CD4-positive, CD25-positive, alpha-beta regulatory T cell (primary cell): ENCODE data around the gene SEC14L1. TPM values are rescaled to one million over a fixed set of nuclear protein-coding genes. Genes with fewer than 3 reads are reported as not detected.
A peak's percentile ranks its signal among the peaks of the same experiment; 100 is the strongest.
"Not testable (repeated sequence)": the region's sequence is repeated elsewhere in the genome, so short reads cannot be mapped to it uniquely, and the experiment has no call there.

Experiments
- ATAC-seq, 2 donors: fragments of 150-1000 bp; cut with Tn5 transposase; one replicate each; pipeline ENCODE4 v1.10.0; 2021; ENCODE audit warnings: low read depth in 2 of 2, moderate number of reproducible peaks in 2 of 2, moderate library complexity in 1 of 2
- DNase-seq, 3 donors: peaks; one replicate each; pipeline versions ENCODE4 v3.0.0 to v3.0.0-alpha.2; 2012 to 2022; ENCODE audit warnings: mixed read lengths in 1 of 3
- H3K27ac ChIP-seq: one replicate; pipeline ENCODE4 v1.7.0; 2013; ENCODE audit warnings: mild to moderate bottlenecking, low read length; ENCODE audit not compliant: insufficient read depth, poor library complexity, severe bottlenecking
- H3K27me3 ChIP-seq: one replicate; pipeline ENCODE4 v1.7.0; 2013; ENCODE audit warnings: low read length; ENCODE audit not compliant: control insufficient read depth, insufficient read depth
- H3K36me3 ChIP-seq: one replicate; pipeline ENCODE4 v1.7.0; 2013; ENCODE audit warnings: mild to moderate bottlenecking, low read length, moderate library complexity; ENCODE audit not compliant: control insufficient read depth, insufficient read depth
- H3K4me1 ChIP-seq: 2 replicates; pipeline ENCODE4 v1.7.0; 2013; ENCODE audit warnings: mild to moderate bottlenecking, low read length; ENCODE audit not compliant: insufficient read depth, control insufficient read depth, poor library complexity, severe bottlenecking
- H3K4me3 ChIP-seq: one replicate; pipeline ENCODE4 v1.7.0; 2013; ENCODE audit warnings: low read depth, mild to moderate bottlenecking, low read length, moderate library complexity
- H3K9me3 ChIP-seq, 2 experiments: 1 replicate in 1 of 2; 2 replicates in 1 of 2; pipeline ENCODE4 v1.7.0; 2013; ENCODE audit warnings: low read length in 2 of 2, mild to moderate bottlenecking in 1 of 2, moderate library complexity in 1 of 2; ENCODE audit not compliant: control insufficient read depth in 2 of 2
- H3K27ac Mint-ChIP-seq, 3 donors: one replicate each; pipeline ENCODE4 v1.8.0; 2020 to 2022; ENCODE audit warnings: mild to moderate bottlenecking in 3 of 3, mixed read lengths in 3 of 3, moderate library complexity in 2 of 3
- H3K27me3 Mint-ChIP-seq: one replicate; pipeline ENCODE4 v1.8.0; 2022; ENCODE audit warnings: mild to moderate bottlenecking, mixed read lengths
- H3K36me3 Mint-ChIP-seq: one replicate; pipeline ENCODE4 v1.8.0; 2020; ENCODE audit warnings: mixed read lengths
- H3K4me1 Mint-ChIP-seq, 4 donors: one replicate each; pipeline ENCODE4 v1.8.0; 2020 to 2022; ENCODE audit warnings: mixed read lengths in 4 of 4, mild to moderate bottlenecking in 1 of 4
- H3K4me3 Mint-ChIP-seq, 4 donors: one replicate each; pipeline ENCODE4 v1.8.0; 2020 to 2022; ENCODE audit warnings: mild to moderate bottlenecking in 4 of 4, mixed read lengths in 4 of 4, moderate library complexity in 3 of 4
- H3K9me3 Mint-ChIP-seq, 7 donors: one replicate each; pipeline ENCODE4 v1.8.0; 2020 to 2022; ENCODE audit warnings: mixed read lengths in 7 of 7, mild to moderate bottlenecking in 3 of 7, moderate library complexity in 2 of 7
- polyA plus RNA-seq, 4 donors: library from polyadenylated mRNA; unstranded; fragments of 300-500 nt; fragmentation: Illumina TruSeq; gene quantifications; one replicate each; pipeline ENCODE4 v1.2.3, GENCODE V29; 2021
- total RNA-seq: library from RNA; stranded (reverse); gene quantifications from one replicate; pipeline ENCODE4 v1.2.3, GENCODE V29; 2022

Gene SEC14L1
- total and polyA plus RNA-seq, 5 donors from 2014 or later: 13.2 to 143 (median 20.5) TPM

DNA sequence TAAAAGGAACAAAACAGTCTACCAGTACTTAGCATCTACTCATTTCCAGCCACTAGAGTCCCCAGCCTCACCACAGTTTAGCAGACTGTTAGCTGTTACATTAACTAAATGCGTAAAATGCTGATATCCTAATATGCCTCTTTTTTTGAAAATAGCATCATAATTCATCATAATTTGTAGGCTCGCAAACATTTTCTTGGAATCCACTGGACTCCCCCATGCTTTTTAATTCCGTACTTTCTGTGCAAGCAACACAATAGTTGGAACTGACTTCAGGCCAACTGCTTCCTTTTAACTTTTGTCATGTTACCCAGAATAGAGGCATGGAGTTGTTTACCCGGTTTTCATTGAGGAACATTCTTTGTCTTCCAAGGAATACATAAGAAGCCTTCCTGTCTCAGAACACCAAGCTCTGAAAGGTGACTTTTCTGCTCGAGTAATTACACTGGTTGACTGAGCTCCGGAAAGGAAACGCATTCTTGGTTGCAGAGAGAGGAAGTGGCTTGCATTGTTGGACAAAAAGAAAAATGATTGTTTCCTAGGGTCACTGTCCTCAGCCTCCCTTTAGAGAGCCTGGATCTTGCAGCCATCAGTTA, 30.9 kb upstream of the SEC14L1 start:
- Histone ChIP-seq H3K9me3 (no peaks in the 10 kb centered on the region), H3K4me3 (no peak overlapping the region), H3K4me1 (peaks cover 19% of the 10 kb centered on the region), H3K36me3 (no peaks in the 10 kb centered on the region), H3K27me3 (no peaks in the 10 kb centered on the region), H3K27ac (no peak overlapping the region)
- Mint-ChIP-seq H3K36me3 (no peaks in the 10 kb centered on the region), H3K4me3 (peak overlapping the region in 1 of 4 donors; percentile 61), H3K27ac (peak overlapping the region in 2 of 3 donors; percentile 14 to 71), H3K4me1 (peaks cover 10 to 34% (median 14%) of the 10 kb centered on the region in 4 donors), H3K9me3 (no peaks in the 10 kb centered on the region), H3K27me3 (no peaks in the 10 kb centered on the region)
- DNase-seq (peak in 1 of 3 donors; percentile 50), ATAC-seq (no peak)

DNA sequence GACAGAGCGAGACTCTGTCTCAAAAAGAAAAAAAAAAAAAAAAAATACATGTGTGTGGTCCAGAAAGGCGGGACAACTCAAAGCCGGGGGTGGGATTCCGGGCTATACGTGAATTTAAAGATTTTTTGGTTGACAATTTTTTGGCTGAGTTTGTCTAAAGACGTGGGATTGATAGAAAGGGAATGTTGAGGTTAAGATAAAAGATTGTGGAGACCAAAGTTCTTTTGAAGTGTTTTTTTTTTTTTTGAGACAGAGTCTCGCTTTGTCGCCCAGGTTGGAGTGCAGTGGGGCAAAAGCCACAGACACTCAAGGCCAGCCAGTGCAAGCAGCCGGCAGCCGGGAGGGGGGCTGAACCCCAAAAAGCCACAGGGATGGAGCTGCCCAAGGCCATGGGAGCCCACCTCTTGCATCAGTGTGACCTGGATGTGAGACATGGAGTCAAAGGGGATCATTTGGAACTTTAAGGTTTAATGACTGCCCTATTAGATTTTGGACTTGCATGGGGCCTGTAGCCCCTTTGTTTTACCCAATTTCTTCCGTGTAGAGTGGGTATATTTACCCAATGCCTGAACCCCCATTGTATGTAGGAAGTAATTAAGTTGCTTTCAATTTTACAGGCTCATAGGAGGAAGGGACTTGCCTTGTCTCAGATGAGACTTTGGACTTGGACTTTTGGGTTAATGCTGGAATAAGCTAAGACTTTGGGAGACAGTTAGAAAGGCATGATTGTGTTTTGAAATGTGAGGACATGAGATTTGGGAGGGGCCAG, 29.4 kb upstream of the SEC14L1 start:
- not testable (repeated sequence) for H3K27ac ChIP-seq, H3K4me3 ChIP-seq, H3K27me3 ChIP-seq, ATAC-seq, H3K9me3 ChIP-seq, H3K9me3 Mint-ChIP-seq, H3K4me3 Mint-ChIP-seq, H3K36me3 ChIP-seq, H3K27me3 Mint-ChIP-seq, H3K36me3 Mint-ChIP-seq, DNase-seq
- Mint-ChIP-seq H3K4me1 (peaks cover 10 to 29% (median 14%) of the 10 kb centered on the region in 4 donors), H3K27ac (peak overlapping the region in 1 of 3 donors; percentile 43)
- peaks cover 19% of the 10 kb centered on the region for H3K4me1 ChIP-seq

DNA sequence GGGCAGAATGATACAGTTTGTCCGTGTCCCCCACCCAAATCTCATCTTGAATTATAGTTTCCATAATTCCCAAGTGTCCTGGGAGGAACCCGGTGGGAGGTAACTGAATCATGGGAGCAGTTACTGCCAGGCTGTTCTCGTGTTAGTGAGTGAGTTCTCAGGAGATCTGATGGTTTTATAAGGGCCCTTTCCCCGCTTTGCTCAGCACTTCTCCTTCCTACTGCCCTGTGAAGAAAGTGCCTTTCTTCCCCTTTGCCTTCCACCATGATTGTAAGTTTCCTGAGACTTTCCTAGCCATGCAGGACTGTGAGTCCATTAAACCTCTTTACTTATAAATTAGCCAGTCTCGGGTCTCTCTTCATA, 28.9 kb upstream of the SEC14L1 start:
- DNase-seq: no peak
- Mint-ChIP-seq H3K27ac (peak overlapping the region in 1 of 3 donors; percentile 43), H3K9me3 (no peaks in the 10 kb centered on the region), H3K4me3 (no peak overlapping the region), H3K4me1 (peaks cover 7 to 27% (median 12%) of the 10 kb centered on the region in 4 donors), H3K36me3 (no peaks in the 10 kb centered on the region), H3K27me3 (no peaks in the 10 kb centered on the region)
- H3K9me3 ChIP-seq: no peaks in the 10 kb centered on the region
- H3K27me3 ChIP-seq: no peaks in the 10 kb centered on the region
- no peak for ATAC-seq
- H3K27ac ChIP-seq: no peak overlapping the region
- H3K4me1 ChIP-seq: peaks cover 14% of the 10 kb centered on the region
- no peaks in the 10 kb centered on the region for H3K36me3 ChIP-seq
- no peak overlapping the region for H3K4me3 ChIP-seq

DNA sequence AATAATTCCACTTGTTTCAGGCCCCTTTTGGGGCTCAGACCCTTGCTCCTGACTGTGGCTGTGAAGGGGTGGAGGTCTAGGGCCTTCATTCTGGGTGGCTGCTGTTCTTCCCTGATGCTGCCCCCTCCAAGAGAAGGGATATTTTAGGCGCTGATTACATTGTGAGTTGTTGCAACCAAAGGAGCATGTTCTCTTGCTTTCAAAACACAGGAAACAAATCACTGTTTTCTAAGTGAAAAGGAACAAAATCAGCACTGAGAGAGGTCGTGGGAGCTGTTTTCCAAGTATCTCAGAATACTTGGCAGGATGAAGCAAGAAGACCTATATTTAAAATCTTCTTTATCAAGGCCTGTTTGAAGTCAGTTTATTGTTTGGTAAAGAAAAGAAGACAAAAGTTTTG, 25.3 kb upstream of the SEC14L1 start:
- ATAC-seq: no peak
- Mint-ChIP-seq H3K4me3 (no peak overlapping the region), H3K27me3 (peaks cover 7% of the 10 kb centered on the region), H3K27ac (no peak overlapping the region), H3K36me3 (no peaks in the 10 kb centered on the region), H3K4me1 (peaks cover 0 to 2% (median 0%) of the 10 kb centered on the region in 4 donors), H3K9me3 (no peaks in the 10 kb centered on the region)
- Histone ChIP-seq H3K36me3 (no peaks in the 10 kb centered on the region), H3K4me3 (no peak overlapping the region), H3K27ac (no peak overlapping the region), H3K4me1 (no peaks in the 10 kb centered on the region), H3K27me3 (no peaks in the 10 kb centered on the region), H3K9me3 (no peaks in the 10 kb centered on the region)
- DNase-seq: no peak

DNA sequence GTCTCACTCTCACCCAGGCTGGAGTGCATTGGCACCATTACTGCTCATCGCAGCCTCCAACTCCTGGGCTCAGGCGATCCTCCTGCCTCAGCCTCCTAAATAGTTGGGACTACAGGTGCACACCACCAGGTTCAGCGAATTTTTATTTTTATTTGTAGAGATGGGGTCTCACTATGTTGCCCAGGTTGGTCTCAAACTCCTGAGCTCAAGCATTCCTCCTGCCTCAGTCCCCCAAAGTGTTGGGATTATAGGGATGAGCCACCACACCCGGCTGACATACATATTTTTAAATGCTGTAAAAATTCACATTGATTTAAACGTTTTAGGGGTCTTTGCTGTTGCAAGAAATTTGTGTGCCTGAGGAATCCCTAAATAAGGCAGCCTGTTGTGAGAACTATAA, 24.8 kb upstream of the SEC14L1 start:
- H3K36me3 Mint-ChIP-seq: no peaks in the 10 kb centered on the region
- ATAC-seq (no peak), DNase-seq (no peak)
- H3K4me3 Mint-ChIP-seq: no peak overlapping the region
- Histone ChIP-seq H3K9me3 (no peaks in the 10 kb centered on the region), H3K27ac (no peak overlapping the region), H3K4me3 (no peak overlapping the region), H3K4me1 (no peaks in the 10 kb centered on the region), H3K36me3 (no peaks in the 10 kb centered on the region), H3K27me3 (no peaks in the 10 kb centered on the region)
- H3K27me3 Mint-ChIP-seq: peaks cover 7% of the 10 kb centered on the region
- peaks cover 0 to 2% (median 0%) of the 10 kb centered on the region in 4 donors for H3K4me1 Mint-ChIP-seq
- no peaks in the 10 kb centered on the region for H3K9me3 Mint-ChIP-seq
- H3K27ac Mint-ChIP-seq: peak overlapping the region in 1 of 3 donors; percentile 52

DNA sequence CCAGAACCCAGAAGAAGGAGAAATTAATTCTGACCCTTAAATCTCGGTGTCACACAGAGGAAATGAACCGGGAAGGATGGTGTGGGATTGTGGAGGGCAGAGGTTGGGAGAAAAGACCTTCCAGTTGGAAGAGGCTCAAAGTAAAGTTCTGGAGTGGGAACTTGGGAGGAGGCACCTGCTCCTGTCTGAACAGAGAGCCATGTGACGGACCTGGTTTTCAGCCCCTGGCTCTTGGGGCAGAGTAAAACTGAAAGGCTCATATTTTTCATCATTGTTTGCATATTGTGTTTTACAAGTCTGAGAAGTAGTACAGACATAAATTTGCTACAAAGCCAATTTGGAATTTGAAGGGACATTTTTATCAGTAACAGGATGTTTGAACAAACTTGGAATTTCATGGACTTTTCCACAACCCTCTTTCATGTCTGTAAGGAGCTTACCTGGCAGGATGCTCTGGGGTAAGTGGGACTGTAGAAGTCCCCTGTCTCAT, 24.4 kb upstream of the SEC14L1 start:
- Histone ChIP-seq H3K27ac (no peak overlapping the region), H3K9me3 (no peaks in the 10 kb centered on the region), H3K4me1 (no peaks in the 10 kb centered on the region), H3K36me3 (no peaks in the 10 kb centered on the region), H3K27me3 (no peaks in the 10 kb centered on the region), H3K4me3 (no peak overlapping the region)
- DNase-seq (no peak), ATAC-seq (no peak)
- Mint-ChIP-seq H3K4me3 (no peak overlapping the region), H3K36me3 (no peaks in the 10 kb centered on the region), H3K27ac (peak overlapping the region in 1 of 3 donors; percentile 52), H3K27me3 (peaks cover 7% of the 10 kb centered on the region), H3K4me1 (peaks cover 0 to 2% (median 0%) of the 10 kb centered on the region in 4 donors), H3K9me3 (no peaks in the 10 kb centered on the region)

DNA sequence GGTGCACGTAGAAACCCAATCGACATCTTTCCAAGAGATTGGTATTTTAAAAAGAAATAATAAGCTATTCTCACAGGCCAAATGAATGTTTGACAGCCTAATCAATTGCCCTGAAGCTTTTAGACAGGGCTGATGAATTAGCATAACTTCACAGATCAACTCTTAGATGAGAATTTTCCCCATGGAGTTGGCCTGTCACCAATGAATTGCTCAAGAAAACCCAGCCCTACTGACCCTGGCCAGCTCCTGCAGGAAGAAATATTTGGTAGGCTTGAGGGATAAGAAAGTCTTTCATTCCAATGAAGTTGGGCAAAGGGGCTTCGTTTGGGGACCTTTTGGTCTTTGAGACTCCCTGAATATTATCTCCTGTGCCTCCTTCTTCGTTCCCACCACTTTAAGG, 23.4 kb upstream of the SEC14L1 start:
- Mint-ChIP-seq H3K27ac (peak overlapping the region in 1 of 3 donors; percentile 25), H3K36me3 (no peaks in the 10 kb centered on the region), H3K4me1 (peaks cover 0 to 4% (median 0%) of the 10 kb centered on the region in 4 donors), H3K9me3 (no peaks in the 10 kb centered on the region), H3K27me3 (peaks cover 7% of the 10 kb centered on the region), H3K4me3 (no peak overlapping the region)
- DNase-seq: no peak
- Histone ChIP-seq H3K9me3 (no peaks in the 10 kb centered on the region), H3K27me3 (no peaks in the 10 kb centered on the region), H3K4me1 (no peaks in the 10 kb centered on the region), H3K36me3 (no peaks in the 10 kb centered on the region), H3K4me3 (no peak overlapping the region), H3K27ac (no peak overlapping the region)
- ATAC-seq: no peak
